KMS-11 (cell line): ENCODE results near the gene RPN2.

Experiments used
- H2AFZ ChIP-seq: fragments of 200-600 bp; sonication (generic); 2 replicates; pipeline ENCODE4 v1.6.1; 2016; ENCODE audit warnings: antibody characterized with exemption, mixed run types, low read depth
- H3K27ac ChIP-seq: fragments of 200-600 bp; sonication (generic); 2 replicates; pipeline ENCODE4 v1.6.1; 2016; ENCODE audit warnings: mild to moderate bottlenecking, mixed run types
- H3K27me3 ChIP-seq: fragments of 200-600 bp; sonication (generic); 2 replicates; pipeline ENCODE4 v1.6.1; 2017; ENCODE audit warnings: mild to moderate bottlenecking, low read depth, mixed run types, moderate library complexity; ENCODE audit not compliant: insufficient read depth
- H3K36me3 ChIP-seq: fragments of 200-600 bp; sonication (generic); 2 replicates; pipeline ENCODE4 v1.6.1; 2017; ENCODE audit warnings: mild to moderate bottlenecking, mixed run types; ENCODE audit not compliant: insufficient read depth
- H3K4me1 ChIP-seq: fragments of 200-600 bp; sonication (generic); 2 replicates; pipeline ENCODE4 v1.6.1; 2016; ENCODE audit warnings: mild to moderate bottlenecking, low read depth, mixed run types; ENCODE audit not compliant: poor library complexity, severe bottlenecking
- H3K4me2 ChIP-seq: fragments of 200-600 bp; sonication (generic); 2 replicates; pipeline ENCODE4 v1.7.0; 2016; ENCODE audit warnings: mild to moderate bottlenecking, mixed run types
- H3K4me3 ChIP-seq: fragments of 200-600 bp; sonication (generic); IDR thresholded peaks from 2 replicates; pipeline ENCODE4 v1.6.1; 2017; ENCODE audit warnings: low read depth, low read length, mixed read lengths; ENCODE audit not compliant: insufficient read depth
- H3K79me2 ChIP-seq: fragments of 200-600 bp; sonication (generic); 2 replicates; pipeline ENCODE4 v1.6.1; 2016; ENCODE audit warnings: low read depth, mixed run types; ENCODE audit not compliant: insufficient read depth
- H3K9ac ChIP-seq: fragments of 200-600 bp; sonication (generic); 2 replicates; pipeline ENCODE4 v1.6.1; 2016; ENCODE audit warnings: mild to moderate bottlenecking, mixed run types
- H4K20me1 ChIP-seq: fragments of 200-600 bp; sonication (generic); 2 replicates; pipeline ENCODE4 v1.6.1; 2016; ENCODE audit warnings: mild to moderate bottlenecking, mixed run types; ENCODE audit not compliant: insufficient read depth
- CTCF ChIP-seq: fragments of 200-600 bp; sonication (generic); conservative IDR thresholded peaks from 2 replicates; pipeline ENCODE4 v1.6.1; 2017; ENCODE audit warnings: low read depth, mild to moderate bottlenecking, antibody characterized with exemption, low read length, moderate library complexity, mixed read lengths

The RPN2 gene

GRCh38 chr20:37242503-37242902 is 63.4 kb downstream of the RPN2 start:
- Histone ChIP-seq H3K4me2 (no peak overlapping the region), H3K27me3 (no peaks in the 10 kb centered on the region), H2AFZ (no peak overlapping the region), H3K36me3 (peaks cover 16% of the 10 kb centered on the region; the same call in 1 of the 2 replicates), H4K20me1 (no peaks in the 10 kb centered on the region), H3K79me2 (no peaks in the 10 kb centered on the region), H3K4me1 (no peaks in the 10 kb centered on the region), H3K4me3 (no peak overlapping the region), H3K27ac (no peak overlapping the region), H3K9ac (no peak overlapping the region)
- no peak for TF ChIP-seq CTCF

DNA sequence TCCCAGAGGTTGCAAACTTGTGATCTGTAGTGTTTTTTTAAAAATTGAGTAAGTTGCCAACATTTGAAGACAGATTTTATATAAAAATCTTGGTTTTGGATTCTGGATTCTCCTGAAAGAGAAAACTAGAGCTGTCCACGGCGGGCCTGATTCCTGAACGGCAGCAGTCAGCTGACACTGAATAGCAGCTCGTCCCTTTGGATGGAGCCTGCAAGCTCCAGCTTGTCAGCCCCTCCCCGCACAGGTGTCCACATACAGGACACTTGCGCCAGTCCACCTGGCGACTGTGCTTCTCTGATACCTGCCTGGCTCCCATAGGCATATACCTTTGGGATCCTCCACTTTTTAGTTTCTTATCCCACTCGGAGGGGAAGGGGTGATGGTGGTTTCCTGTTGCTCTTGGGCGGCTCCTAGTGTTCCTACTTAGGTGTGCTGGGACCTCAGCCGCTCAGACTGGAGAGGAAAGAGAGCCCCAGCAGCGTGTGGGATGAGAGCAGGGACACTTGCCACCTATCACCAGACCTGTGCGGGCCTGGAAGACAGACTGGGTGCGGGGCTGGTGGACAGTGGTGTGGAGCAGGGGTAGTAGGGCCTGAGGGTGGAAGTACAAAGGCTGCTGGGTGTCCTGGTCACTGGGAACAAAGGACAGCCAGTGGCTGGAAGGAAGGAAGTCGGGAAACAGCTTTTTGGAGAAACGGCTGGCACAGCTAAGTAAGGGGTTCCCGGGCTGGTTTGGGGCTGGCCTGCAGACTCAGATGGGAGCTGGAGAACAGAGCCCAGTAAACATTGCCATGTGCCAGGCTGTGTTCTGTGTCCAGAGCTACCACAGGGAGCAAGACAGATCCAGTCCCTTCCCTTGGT is 64.2 kb downstream of the RPN2 start:
- Histone ChIP-seq H3K36me3 (peaks cover 16% of the 10 kb centered on the region; the same call in 1 of the 2 replicates), H4K20me1 (no peaks in the 10 kb centered on the region)

GRCh38 chr20:37243937-37244571 is 64.9 kb downstream of the RPN2 start:
- Histone ChIP-seq H2AFZ (no peak overlapping the region), H3K4me3 (no peak overlapping the region), H3K27me3 (no peaks in the 10 kb centered on the region), H4K20me1 (no peaks in the 10 kb centered on the region), H3K4me1 (no peaks in the 10 kb centered on the region), H3K36me3 (peaks cover 16% of the 10 kb centered on the region; the same call in 1 of the 2 replicates), H3K4me2 (no peak overlapping the region), H3K27ac (no peak overlapping the region), H3K9ac (no peak overlapping the region), H3K79me2 (no peaks in the 10 kb centered on the region)
- TF ChIP-seq CTCF, result no peak

More for the DNA sequence above, 64.2 kb downstream of the RPN2 start:
- Histone ChIP-seq H2AFZ (no peak overlapping the region), H3K79me2 (no peaks in the 10 kb centered on the region), H3K27me3 (no peaks in the 10 kb centered on the region), H3K4me1 (no peaks in the 10 kb centered on the region), H3K4me3 (no peak overlapping the region), H3K9ac (no peak overlapping the region), H3K4me2 (no peak overlapping the region), H3K27ac (no peak overlapping the region)
- 0 out of 2 replicates have a peak, but pooled peaks have one; percentile 11 for TF ChIP-seq CTCF

- Histone ChIP-seq H3K4me3 (no peak overlapping the region), H2AFZ (no peak overlapping the region), H3K9ac (no peak overlapping the region), H3K36me3 (peaks cover 16% of the 10 kb centered on the region; the same call in 1 of the 2 replicates), H3K4me1 (no peaks in the 10 kb centered on the region), H3K27ac (no peak overlapping the region), H4K20me1 (no peaks in the 10 kb centered on the region), H3K27me3 (no peaks in the 10 kb centered on the region), H3K79me2 (no peaks in the 10 kb centered on the region), H3K4me2 (no peak overlapping the region)
- TF ChIP-seq CTCF, result no peak
Observed at GRCh38 chr20:37244572-37244957, 65.4 kb downstream of the RPN2 start.
